Left forelimb (tissue), 1 donor: ENCODE measurements around the gene PTPRK.

Experiments used
- DNase-seq: peaks from one replicate; pipeline ENCODE4 v3.0.0-alpha.2; 2018; ENCODE audit warnings: low spot score

The PTPRK gene

DNA sequence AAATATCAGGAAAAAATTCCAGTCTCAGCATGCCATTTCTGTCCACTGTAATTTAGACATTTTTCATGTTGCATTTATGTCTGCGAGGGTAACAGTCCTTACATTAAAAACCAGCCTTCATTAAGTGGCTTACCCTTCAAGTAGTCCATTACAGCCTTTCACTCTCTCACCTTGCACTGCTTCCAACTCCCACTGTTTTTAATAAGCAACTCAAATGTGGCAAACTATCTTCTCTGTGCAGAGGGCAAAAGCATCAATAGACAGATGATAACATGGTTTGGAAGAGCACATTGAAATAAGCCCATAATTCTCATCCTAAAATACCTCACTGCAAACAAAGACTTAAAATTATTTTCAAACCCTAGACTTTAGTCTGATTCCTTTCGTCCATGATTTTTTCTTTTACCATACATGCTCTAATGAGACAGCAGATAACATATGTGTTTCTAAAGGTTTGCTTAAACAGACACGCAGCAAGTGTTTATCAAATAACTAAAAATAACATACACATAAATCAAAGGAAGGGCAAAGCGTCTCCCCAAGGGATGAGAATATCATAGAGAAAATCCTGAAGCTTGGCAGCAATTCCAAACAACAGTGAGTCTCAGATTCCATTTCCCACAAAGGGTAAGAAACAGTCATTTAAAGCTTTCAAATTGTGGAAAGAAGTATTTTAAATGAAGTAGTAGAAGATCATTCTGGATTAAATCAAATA, 130.4 kb downstream of the PTPRK start:
- no peak for DNase-seq

DNA sequence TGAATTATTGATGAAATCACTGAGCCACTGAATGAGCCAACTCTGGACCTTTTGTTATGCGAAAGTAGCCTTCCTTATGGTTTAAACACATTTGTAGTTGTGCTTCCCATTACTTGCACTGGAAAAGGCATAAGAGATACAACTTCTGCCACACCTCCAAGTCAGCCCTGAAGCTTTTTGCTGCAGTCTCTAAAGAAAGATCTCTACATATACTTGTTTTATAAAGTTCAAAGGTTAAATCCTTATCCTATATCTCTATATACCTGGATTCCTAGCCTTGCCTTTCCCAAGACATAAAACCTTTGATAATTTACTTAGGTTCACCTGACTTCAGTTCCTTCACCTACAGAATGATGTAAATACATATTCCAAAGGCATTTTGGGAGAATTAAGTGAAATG, 132.0 kb downstream of the PTPRK start:
- DNase-seq: no peak

GRCh38 chr6:128380891-128381290, 139.5 kb downstream of the PTPRK start:
- no peak for DNase-seq

DNA sequence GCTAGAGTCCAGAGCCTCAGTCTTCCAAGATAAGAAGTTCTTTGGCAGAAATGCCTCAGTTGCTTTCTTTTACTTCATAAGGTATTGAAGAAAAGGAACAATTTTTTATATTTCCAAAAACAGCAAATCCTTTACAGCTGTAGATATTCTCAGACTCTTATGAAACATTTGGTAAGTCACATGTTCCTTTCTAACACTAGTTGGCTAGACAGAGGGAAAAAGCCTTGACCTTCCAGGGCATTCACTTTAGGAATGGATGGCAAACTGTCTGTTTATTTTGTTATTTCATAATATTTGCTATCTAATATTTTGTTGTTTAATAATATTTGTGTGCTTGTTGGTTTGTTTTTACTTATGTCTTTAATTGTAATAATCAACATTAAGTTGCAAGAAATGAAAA, 140.8 kb downstream of the PTPRK start:
- DNase-seq: no peak

DNA sequence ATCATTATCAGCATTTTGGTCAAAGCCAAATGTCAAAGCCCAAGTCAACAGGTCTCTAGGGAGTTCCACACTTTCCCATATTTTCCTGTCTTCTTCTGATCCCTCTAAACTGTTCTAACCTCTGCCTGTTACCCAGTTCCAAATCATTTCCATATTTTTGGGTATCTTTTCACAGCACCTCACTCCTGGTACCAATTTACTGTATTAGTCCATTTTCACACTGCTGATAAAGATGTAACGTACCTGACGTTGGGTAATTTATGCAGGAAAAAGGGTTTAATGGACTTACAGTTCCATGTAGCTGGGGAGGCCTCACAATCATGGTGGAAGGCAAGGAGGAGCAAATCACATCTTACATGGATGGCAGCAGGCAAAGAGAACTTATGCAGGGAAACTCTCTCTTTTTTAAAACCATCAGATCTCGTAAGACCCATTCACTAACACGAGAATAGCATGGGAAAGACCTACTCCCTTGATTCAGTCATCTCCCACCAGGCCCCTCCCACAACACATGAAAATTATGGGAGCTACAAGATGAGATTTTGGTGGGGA, 143.4 kb downstream of the PTPRK start:
- DNase-seq: no peak

GRCh38 chr6:128371136-128371535, 149.3 kb downstream of the PTPRK start:
- DNase-seq: no peak

GRCh38 chr6:128370072-128370471, 150.3 kb downstream of the PTPRK start:
- DNase-seq: no peak

- no peak for DNase-seq
Measured at GRCh38 chr6:128368213-128368944, 152.0 kb downstream of the PTPRK start.

- no peak for DNase-seq
Measured at GRCh38 chr6:128367437-128367836, 153.0 kb downstream of the PTPRK start.

- no peak for DNase-seq
Measured at GRCh38 chr6:128365520-128366160, 154.8 kb downstream of the PTPRK start.

GRCh38 chr6:128364766-128365519, 155.5 kb downstream of the PTPRK start:
- no peak for DNase-seq

DNA sequence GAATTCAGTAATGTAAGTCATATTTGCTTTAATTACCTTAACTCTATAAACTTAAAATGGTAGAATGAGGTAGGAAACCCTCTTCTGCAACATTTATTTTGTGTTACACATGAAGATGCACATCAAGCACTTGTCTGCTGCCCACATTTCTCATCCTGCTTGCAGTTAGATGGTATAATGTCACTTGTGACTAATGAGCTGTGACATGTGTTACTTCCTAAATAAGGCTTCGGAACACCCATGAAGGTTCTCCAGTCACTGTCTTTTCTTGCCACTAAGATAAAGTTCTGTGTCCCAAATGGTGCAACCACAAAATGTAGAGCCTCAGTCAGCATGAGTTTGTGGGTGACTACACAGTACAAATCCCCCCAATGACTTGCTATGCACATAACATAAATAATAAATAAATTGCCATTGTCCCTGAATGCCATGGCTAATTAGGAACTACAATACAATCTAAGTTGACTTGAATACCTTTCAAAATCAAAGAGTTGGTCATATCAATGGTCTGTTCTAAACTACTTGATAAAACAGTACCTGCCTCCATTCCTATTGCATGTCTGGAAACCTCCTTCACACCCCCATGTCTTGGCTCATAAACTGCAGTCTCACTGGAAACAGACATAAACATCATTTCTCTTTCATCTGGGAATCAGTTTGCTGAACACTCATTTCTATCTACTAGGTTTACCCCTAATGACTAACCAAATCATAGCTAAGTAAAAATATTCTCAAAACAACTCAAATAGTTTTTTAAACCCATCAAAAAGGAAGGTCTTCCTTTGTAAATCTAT, 157.2 kb downstream of the PTPRK start:
- DNase-seq: no peak

GRCh38 chr6:128361378-128361777, 159.0 kb downstream of the PTPRK start:
- DNase-seq: no peak

DNA sequence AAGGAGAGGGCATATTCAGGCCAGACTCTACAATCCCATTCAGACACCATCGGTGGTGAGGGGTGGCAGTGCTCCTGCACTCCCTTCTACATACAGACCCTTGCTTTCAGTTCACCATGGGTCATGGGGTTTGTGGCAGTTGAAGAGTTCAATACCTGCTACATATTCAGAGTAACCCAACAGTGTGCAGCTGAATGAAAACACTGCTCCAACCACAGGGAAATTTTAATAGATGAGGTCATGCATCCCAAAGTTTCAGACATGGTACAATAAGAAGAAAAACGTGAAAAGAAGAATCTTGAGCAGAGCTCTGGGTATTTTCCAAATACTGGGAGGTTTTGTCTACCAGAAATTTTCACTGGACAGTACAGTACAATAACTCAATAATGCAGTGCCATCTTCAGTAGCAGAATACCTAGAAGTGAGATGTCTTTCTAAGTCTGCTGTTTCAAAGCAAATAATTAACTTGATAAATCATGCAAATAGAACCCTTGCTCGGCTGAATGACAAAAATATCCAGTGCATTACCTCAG, 162.1 kb downstream of the PTPRK start:
- no peak for DNase-seq

DNA sequence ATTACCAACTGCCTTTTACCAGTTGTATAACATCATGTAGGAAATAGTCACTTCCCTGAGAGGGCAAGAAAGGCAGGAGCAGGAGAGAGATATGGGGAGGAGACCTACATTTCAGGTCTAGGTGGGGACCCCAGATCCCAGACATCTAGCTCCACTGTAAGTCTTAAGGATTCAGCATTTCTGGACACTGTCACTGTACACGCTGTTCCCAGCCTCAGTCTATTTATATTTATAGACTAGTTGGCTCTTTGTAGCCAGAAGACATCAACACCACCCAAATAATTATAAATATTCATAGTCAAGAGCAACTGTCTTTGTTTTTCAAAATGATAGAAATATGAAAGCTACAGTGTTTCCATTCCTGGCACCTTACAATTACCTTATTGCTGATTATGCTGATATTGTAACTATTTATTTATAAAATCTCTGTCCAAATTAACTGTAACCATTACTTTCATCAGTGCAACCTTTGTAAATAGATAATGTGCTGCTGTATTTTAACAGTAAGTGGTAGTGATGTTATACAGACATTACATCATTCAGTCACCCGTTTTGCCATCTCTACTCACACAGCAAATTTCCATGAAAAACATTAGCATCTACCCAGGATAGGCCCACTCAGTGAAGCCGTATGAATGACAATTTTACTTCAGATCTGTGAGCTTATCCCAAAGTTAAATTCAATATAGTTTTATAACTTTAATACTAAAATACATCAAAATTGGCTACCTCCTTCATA, 162.8 kb downstream of the PTPRK start:
- DNase-seq: no peak

- DNase-seq: no peak
Measured at GRCh38 chr6:128352366-128352765, 168.0 kb downstream of the PTPRK start.

- DNase-seq: no peak
Measured at GRCh38 chr6:128351255-128351514, 169.2 kb downstream of the PTPRK start.

- DNase-seq: no peak
Measured at GRCh38 chr6:128350416-128351254, 169.8 kb downstream of the PTPRK start.

DNA sequence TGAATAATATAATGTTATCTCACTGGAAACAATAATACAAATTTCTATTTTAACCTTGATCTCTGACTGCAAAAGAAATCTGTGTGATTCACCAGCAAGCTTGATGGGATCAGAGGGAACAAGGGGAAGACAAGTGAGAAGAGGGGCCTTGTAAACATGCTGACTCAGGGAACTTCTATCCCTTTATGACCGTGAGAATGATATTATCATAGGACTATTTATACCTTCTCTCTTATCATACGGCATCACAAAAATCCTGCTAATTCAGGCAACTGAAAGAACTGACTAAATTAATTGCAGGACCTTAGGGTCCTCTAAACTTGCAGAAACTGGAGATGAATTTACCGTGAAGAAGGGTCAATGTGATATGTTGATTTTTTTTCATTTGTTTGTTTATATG, 173.3 kb downstream of the PTPRK start:
- no peak for DNase-seq

DNA sequence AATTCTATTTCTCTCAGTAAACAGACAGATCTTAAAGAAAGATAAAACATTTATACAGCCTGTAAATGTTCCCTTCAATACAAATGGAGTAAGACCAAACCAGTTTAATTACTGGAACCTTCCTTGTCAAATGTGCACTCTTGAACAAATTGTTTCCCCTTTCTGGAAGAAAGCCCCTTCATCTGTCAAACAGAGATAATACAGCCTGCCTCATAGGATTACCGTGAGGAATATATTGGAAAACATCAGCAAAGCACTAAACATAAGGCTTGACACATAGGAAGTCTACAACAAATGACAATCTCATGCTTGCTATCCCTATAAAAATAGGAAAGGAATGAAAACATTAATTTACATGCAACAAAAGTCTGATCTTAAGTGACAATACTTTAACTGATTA, 173.8 kb downstream of the PTPRK start:
- DNase-seq: no peak
